Measurements from ENCODE around the gene LGMN. TPM values are rescaled to one million over a fixed set of nuclear protein-coding genes. Genes with fewer than 3 reads are reported as not detected.

The LGMN gene
- total and polyA plus RNA-seq, 3 donors from 2014 or later: 58.1 to 102 (median 88.9) TPM

GRCh38 chr14:92665661-92666110 lies 82.7 kb downstream of the LGMN start:
- Histone ChIP-seq H3K9me3 (no peaks in the 10 kb centered on the region), H3K4me1 (peaks cover 3% of the 10 kb centered on the region), H3K4me3 (no peak overlapping the region), H3K27ac (no peak overlapping the region), H3K27me3 (no peaks in the 10 kb centered on the region), H3K36me3 (ENCODE audit: low read depth, missing control alignments) (no peaks in the 10 kb centered on the region)
- intact Hi-C loops (cut with DNase I; ENCODE audit: low total_unique reads): no loop called here
- 61 to 76% methylated on average over 8 of the region's 8 CpGs for WGBS, 2 donors
- no peak for TF ChIP-seq CTCF (IDR thresholded peaks at IDR 0.05)
- no peak for TF ChIP-seq POLR2A (IDR thresholded peaks at IDR 0.05)
- DNase-seq: no peak

GRCh38 chr14:92663049-92663448 lies 85.4 kb downstream of the LGMN start:
- TF ChIP-seq POLR2A (IDR thresholded peaks at IDR 0.05) (no peak), CTCF (IDR thresholded peaks at IDR 0.05) (no peak)

GRCh38 chr14:92660571-92660970 lies 87.9 kb downstream of the LGMN start:
- Histone ChIP-seq H3K27me3 (no peaks in the 10 kb centered on the region), H3K9me3 (no peaks in the 10 kb centered on the region), H3K4me1 (peaks cover 39% of the 10 kb centered on the region), H3K27ac (peak overlapping the region; percentile 51 to 82), H3K36me3 (ENCODE audit: low read depth, missing control alignments) (no peaks in the 10 kb centered on the region), H3K4me3 (no peak overlapping the region)
- TF ChIP-seq POLR2A (IDR thresholded peaks at IDR 0.05) (no peak), CTCF (IDR thresholded peaks at IDR 0.05) (no peak)
- 51 to 72% methylated on average over 3 of the region's 3 CpGs for WGBS, 2 donors
- DNase-seq: peak; percentile 41
- intact Hi-C loops (cut with DNase I; ENCODE audit: low total_unique reads): no loop called here

More at GRCh38 chr14:92663049-92663448, 85.4 kb downstream of the LGMN start:
- DNase-seq: no peak
- Histone ChIP-seq H3K36me3 (ENCODE audit: low read depth, missing control alignments) (no peaks in the 10 kb centered on the region), H3K27me3 (no peaks in the 10 kb centered on the region), H3K27ac (no peak overlapping the region), H3K4me1 (peaks cover 17% of the 10 kb centered on the region), H3K4me3 (no peak overlapping the region), H3K9me3 (no peaks in the 10 kb centered on the region)
- WGBS, 2 donors: 87 to 92% methylated on average over 7 of the region's 7 CpGs
- intact Hi-C loops (cut with DNase I; ENCODE audit: low total_unique reads): no loop called here

GRCh38 chr14:92659765-92660561 lies 88.5 kb downstream of the LGMN start:
- Histone ChIP-seq H3K9me3 (no peaks in the 10 kb centered on the region), H3K4me1 (peaks cover 39% of the 10 kb centered on the region), H3K27me3 (no peaks in the 10 kb centered on the region), H3K4me3 (no peak overlapping the region), H3K27ac (peak overlapping the region; percentile 51 to 82), H3K36me3 (ENCODE audit: low read depth, missing control alignments) (no peaks in the 10 kb centered on the region)
- peak; percentile 75 for DNase-seq
- intact Hi-C loops (cut with DNase I; ENCODE audit: low total_unique reads): no loop called here
- WGBS, 2 donors: 45 to 62% methylated on average over 7 to 11 of the region's 11 CpGs
- TF ChIP-seq POLR2A (IDR thresholded peaks at IDR 0.05) (no peak), CTCF (IDR thresholded peaks at IDR 0.05) (no peak)

- H3K4me3 ChIP-seq: no peak overlapping the region
- intact Hi-C loops (cut with DNase I; ENCODE audit: low total_unique reads): no loop called here
- no peaks in the 10 kb centered on the region for H3K9me3 ChIP-seq
- H3K4me1 ChIP-seq: peaks cover 39% of the 10 kb centered on the region
- no peaks in the 10 kb centered on the region for H3K36me3 ChIP-seq (ENCODE audit: low read depth, missing control alignments)
- peak overlapping the region; percentile 51 to 82 for H3K27ac ChIP-seq
- TF ChIP-seq CTCF (IDR thresholded peaks at IDR 0.05): no peak
- TF ChIP-seq POLR2A (IDR thresholded peaks at IDR 0.05): no peak
- H3K27me3 ChIP-seq: no peaks in the 10 kb centered on the region
- DNase-seq: no peak
Observed at GRCh38 chr14:92658684-92659083, 89.7 kb downstream of the LGMN start.
